ES-I3 (cell line): ENCODE data around the gene NMRK2.
"Not testable (repeated sequence)": the region's sequence is repeated elsewhere in the genome, so short reads cannot be mapped to it uniquely, and the experiment has no call there.

Source experiments
- H3K36me3 ChIP-seq: 2 replicates; pipeline ENCODE4 v1.6.1; 2013; ENCODE audit warnings: mild to moderate bottlenecking, low read length, control low read depth, moderate library complexity; ENCODE audit not compliant: insufficient read depth
- H3K4me1 ChIP-seq: 2 replicates; pipeline ENCODE4 v1.6.1; 2013; ENCODE audit warnings: mild to moderate bottlenecking, control low read depth, low read length; ENCODE audit not compliant: insufficient read depth
- H3K9ac ChIP-seq: 2 replicates; pipeline ENCODE4 v1.6.1; 2013; ENCODE audit warnings: low read depth, mild to moderate bottlenecking, low read length, moderate library complexity
- H3K9me3 ChIP-seq: 2 replicates; pipeline ENCODE4 v1.6.1; 2013; ENCODE audit warnings: mild to moderate bottlenecking, low read length, moderate library complexity; ENCODE audit not compliant: control insufficient read depth, insufficient read depth

Gene NMRK2

GRCh38 chr19:3910105-3910504, 22.8 kb upstream of the NMRK2 start:
- Histone ChIP-seq H3K9ac (no peak overlapping the region), H3K9me3 (0 out of 2 replicates have a peak, but pooled peaks cover 6% of the 10 kb centered on the region), H3K4me1 (no peaks in the 10 kb centered on the region), H3K36me3 (peaks cover 17% of the 10 kb centered on the region)

GRCh38 chr19:3914199-3914598, 18.7 kb upstream of the NMRK2 start:
- Histone ChIP-seq H3K9me3 (0 out of 2 replicates have a peak, but pooled peaks cover 6% of the 10 kb centered on the region), H3K36me3 (peaks cover 16% of the 10 kb centered on the region), H3K9ac (no peak overlapping the region)

DNA sequence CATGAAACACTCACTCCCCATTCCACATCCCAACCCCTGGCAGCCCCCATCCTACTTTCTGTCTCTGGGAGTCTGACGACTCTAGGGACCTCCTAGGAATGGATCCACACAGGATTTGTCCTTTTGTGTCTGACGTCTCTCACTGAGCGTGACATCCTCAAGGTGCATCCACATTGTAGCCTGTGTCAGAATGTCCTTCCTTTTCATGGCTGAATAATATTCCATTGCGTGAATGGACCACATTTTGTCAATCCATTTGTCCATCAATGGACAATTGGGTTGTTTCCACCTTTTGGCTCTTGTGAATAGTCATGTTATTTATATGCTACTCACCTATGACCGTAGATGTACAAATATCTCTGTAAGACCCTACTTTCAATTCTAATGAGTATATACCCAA, 16.8 kb upstream of the NMRK2 start:
- Histone ChIP-seq H3K36me3 (peaks cover 6% of the 10 kb centered on the region), H3K9me3 (peaks cover 4% of the 10 kb centered on the region; the same call in 1 of the 2 replicates), H3K4me1 (no peaks in the 10 kb centered on the region), H3K9ac (no peak overlapping the region)

More at GRCh38 chr19:3914199-3914598, 18.7 kb upstream of the NMRK2 start:
- no peaks in the 10 kb centered on the region for H3K4me1 ChIP-seq

- Histone ChIP-seq H3K4me1 (no peaks in the 10 kb centered on the region), H3K9me3 (peaks cover 4% of the 10 kb centered on the region; the same call in 1 of the 2 replicates), H3K36me3 (peaks cover 10% of the 10 kb centered on the region), H3K9ac (no peak overlapping the region)
Observed at GRCh38 chr19:3919793-3920192, 13.1 kb upstream of the NMRK2 start.

GRCh38 chr19:3923096-3923758, 9.6 kb upstream of the NMRK2 start:
- H3K9ac ChIP-seq, result no peak overlapping the region
- H3K36me3 ChIP-seq, result peaks cover 7% of the 10 kb centered on the region; the same call in 1 of the 2 replicates
- H3K4me1 ChIP-seq, result no peaks in the 10 kb centered on the region
- peaks cover 4% of the 10 kb centered on the region; the same call in 1 of the 2 replicates for H3K9me3 ChIP-seq

DNA sequence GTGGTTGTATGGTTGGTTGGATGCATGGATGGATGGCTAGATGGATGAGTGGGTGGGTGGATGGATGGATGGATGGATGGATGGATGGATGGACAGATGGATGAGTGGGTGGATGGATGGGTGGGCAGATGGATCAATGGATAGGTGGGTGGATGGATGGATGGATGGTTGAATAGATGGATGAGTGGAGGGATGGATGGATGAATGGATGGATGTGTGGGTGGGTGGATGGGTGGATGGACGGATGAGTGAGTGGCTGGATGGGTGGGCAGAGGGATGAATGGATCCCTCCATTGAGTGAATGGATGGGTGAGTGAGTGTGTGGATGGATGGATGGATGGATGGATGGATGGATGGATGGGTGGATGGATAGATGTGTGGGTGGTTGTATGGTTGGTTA, 9.0 kb upstream of the NMRK2 start:
- Histone ChIP-seq H3K9me3 (peaks cover 4% of the 10 kb centered on the region; the same call in 1 of the 2 replicates), H3K36me3 (peaks cover 7% of the 10 kb centered on the region; the same call in 1 of the 2 replicates), H3K9ac (no peak overlapping the region), H3K4me1 (no peaks in the 10 kb centered on the region)

DNA sequence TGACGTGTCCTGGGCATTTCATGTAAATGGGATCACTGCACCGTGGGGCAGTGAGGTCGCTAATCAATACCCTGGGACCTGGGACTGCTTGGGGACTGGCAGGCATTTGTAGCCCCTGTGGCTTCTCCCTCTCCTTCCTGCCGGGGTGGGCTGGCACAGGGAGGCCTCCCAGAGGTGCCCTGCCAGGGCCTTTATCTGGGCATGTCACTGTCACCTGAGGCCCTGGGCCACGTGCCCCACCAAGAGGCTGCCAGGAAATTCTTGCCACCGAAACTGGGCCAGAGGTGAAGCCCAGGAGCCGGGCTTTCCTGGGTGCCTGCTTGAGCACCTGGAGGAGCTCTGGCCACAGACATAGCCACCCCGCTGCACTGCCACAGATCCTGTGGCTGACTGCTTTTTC, 1.8 kb upstream of the NMRK2 start:
- H3K4me1 ChIP-seq, result no peaks in the 10 kb centered on the region; the same call in 1 of the 2 replicates
- no peaks in the 10 kb centered on the region for H3K36me3 ChIP-seq
- H3K9ac ChIP-seq, result no peak overlapping the region
- no peaks in the 10 kb centered on the region for H3K9me3 ChIP-seq

- Histone ChIP-seq H3K9ac (no peak overlapping the region), H3K9me3 (no peaks in the 10 kb centered on the region), H3K36me3 (peaks cover under 1% of the 10 kb centered on the region; the same call in 1 of the 2 replicates), H3K4me1 (no peaks in the 10 kb centered on the region)
Observed at GRCh38 chr19:3936506-3937442, 3.9 kb downstream of the NMRK2 start.

DNA sequence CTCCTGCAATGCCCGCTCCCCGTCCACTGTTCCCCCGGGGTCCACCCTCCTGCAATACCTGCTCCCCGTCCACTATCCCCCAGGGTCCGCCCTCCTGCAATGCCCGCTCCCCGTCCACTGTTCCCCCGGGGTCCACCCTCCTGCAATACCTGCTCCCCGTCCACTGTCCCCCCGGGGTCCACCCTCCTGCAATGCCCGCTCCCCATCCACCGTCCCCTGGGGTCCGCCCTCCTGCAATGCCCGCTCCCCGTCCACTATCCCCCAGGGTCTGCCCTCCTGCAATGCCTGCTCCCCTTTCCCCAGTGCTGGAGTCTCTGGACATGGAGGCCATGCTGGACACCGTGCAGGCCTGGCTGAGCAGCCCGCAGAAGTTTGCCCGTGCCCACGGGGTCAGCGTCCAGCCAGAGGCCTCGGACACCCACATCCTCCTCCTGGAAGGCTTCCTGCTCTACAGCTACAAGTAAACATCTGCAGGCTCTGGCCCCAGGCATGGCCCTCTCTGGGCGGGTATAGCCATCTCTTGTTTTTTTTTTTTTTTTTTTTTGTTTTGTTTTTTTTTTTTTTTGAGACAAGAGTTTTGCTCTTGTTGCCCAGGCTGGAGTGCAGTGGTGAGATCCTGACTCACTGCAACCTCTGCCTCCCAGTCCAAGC, 5.6 kb downstream of the NMRK2 start:
- H3K36me3 ChIP-seq, H3K4me1 ChIP-seq, H3K9me3 ChIP-seq, H3K9ac ChIP-seq: not testable (repeated sequence)

DNA sequence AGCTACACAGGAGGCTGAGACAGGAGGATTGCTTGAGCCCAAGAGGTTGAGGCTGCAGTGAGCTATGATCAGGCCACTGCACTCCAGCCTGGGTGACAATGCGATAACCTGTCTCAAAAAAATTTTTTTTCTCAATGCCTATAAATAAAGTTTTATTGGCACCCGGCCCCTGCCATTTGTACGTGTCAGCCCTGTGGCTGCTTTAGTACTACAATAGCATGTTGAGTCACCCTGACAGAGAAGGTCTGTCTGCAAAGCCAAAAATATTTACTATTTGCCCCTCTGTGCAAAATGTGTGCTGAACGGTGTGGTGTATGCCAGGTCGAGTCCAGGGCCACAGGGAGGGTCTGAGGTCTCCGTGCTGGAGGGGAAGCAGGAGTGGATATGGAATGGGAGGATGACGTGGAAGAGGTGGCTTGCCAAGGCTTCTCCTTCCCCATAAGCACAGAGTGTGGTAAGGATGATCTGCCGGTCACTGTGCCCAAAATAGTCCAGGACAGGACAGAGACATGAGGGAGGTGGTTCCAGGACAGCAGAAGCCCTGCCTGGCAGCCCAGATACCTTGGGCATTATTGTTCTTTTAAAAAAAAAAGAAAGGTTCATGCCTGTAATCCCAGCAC, 10.0 kb downstream of the NMRK2 start:
- H3K9me3 ChIP-seq, result no peaks in the 10 kb centered on the region

GRCh38 chr19:3944018-3944721, 11.3 kb downstream of the NMRK2 start:
- Histone ChIP-seq H3K9ac (no peak overlapping the region), H3K36me3 (peaks cover 6% of the 10 kb centered on the region), H3K4me1 (no peaks in the 10 kb centered on the region), H3K9me3 (no peaks in the 10 kb centered on the region)

More for the DNA sequence above, 10.0 kb downstream of the NMRK2 start:
- Histone ChIP-seq H3K4me1 (no peaks in the 10 kb centered on the region), H3K36me3 (peaks cover 6% of the 10 kb centered on the region), H3K9ac (no peak overlapping the region)

- Histone ChIP-seq H3K36me3 (peaks cover 6% of the 10 kb centered on the region), H3K9ac (no peak overlapping the region), H3K4me1 (no peaks in the 10 kb centered on the region; the same call in 1 of the 2 replicates), H3K9me3 (no peaks in the 10 kb centered on the region)
Observed at GRCh38 chr19:3945838-3946237, 13.0 kb downstream of the NMRK2 start.

DNA sequence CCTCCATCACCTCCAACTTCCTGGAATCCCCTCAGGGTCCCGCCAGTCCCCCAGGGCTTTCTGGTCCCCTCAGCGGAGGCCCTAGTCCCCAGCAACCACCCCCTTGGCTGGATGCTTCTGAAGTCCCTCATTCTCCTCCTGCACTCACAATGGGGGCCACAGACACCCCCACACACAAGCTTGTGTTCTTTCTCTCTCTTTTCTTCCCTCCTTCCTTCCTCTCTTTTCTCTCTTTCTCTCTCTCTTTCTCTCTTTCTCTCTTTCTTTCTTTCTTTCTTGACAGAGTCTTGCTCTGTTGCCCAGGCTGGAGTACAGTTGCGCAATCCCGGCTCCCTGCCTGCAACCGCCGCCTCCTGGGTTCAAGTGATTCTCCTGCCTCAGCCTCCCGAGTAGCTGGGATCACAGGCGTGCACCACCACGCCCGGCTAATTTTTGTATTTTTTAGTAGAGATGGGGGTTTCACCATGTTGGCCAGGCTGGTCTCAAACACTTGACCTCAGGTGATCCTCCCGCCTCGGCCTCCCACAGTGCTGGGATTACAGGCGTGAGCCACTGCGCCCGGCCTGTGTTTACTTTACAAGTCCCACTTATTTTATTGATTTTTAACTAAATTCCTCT, 14.6 kb downstream of the NMRK2 start:
- H3K4me1 ChIP-seq, H3K9me3 ChIP-seq, H3K9ac ChIP-seq: not testable (repeated sequence)

More for the DNA sequence above, 14.6 kb downstream of the NMRK2 start:
- H3K36me3 ChIP-seq, result not testable (repeated sequence)
